ENCODE results near the gene SOX6.
A peak's percentile ranks its signal among the peaks of the same experiment; 100 is the strongest.

Gene SOX6

GRCh38 chr11:16180868-16181267, 175.5 kb downstream of the SOX6 start:
- Mint-ChIP-seq H3K27ac (no peak overlapping the region), H3K9me3 (no peaks in the 10 kb centered on the region), H3K27me3 (ENCODE audit: low read depth) (no peaks in the 10 kb centered on the region), H3K36me3 (ENCODE audit: low read depth) (peaks cover 2% of the 10 kb centered on the region), H3K4me1 (peaks cover 12% of the 10 kb centered on the region), H3K4me3 (no peak overlapping the region)
- no peak for TF ChIP-seq CTCF (IDR thresholded peaks at IDR 0.05; ENCODE audit: unreplicated experiment in 3 of 3)

GRCh38 chr11:16179676-16180075, 176.7 kb downstream of the SOX6 start:
- no peak overlapping the region for H3K27ac Mint-ChIP-seq
- H3K9me3 Mint-ChIP-seq = no peaks in the 10 kb centered on the region
- no peak overlapping the region for H3K4me3 Mint-ChIP-seq
- H3K36me3 Mint-ChIP-seq (ENCODE audit: low read depth) = peaks cover 4% of the 10 kb centered on the region
- TF ChIP-seq CTCF (IDR thresholded peaks at IDR 0.05; ENCODE audit: unreplicated experiment in 3 of 3) = no peak
- peaks cover 12% of the 10 kb centered on the region for H3K4me1 Mint-ChIP-seq
- H3K27me3 Mint-ChIP-seq (ENCODE audit: low read depth) = no peaks in the 10 kb centered on the region

DNA sequence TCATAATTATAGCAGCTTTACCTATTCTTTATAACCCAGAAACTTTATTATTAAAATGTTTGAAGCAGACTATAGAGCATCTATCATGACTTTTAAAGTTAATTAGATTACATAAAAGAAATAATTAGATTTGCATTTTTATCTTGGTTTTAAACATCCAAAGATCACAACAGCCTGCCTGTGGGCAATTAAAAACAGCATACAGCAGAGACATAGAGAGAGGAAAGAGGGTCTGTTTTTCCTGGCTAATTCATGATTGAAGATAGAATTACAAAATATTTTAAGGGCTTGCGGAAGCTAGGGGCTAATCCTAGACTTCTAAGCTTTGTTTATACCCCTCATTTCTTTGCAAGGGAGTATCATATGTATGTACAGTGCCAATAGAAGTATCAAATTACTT, 178.1 kb downstream of the SOX6 start:
- Mint-ChIP-seq H3K4me1 (peaks cover 12% of the 10 kb centered on the region), H3K4me3 (no peak overlapping the region), H3K9me3 (no peaks in the 10 kb centered on the region), H3K27me3 (ENCODE audit: low read depth) (no peaks in the 10 kb centered on the region), H3K27ac (no peak overlapping the region), H3K36me3 (ENCODE audit: low read depth) (peaks cover 4% of the 10 kb centered on the region)
- no peak for TF ChIP-seq CTCF (IDR thresholded peaks at IDR 0.05; ENCODE audit: unreplicated experiment in 3 of 3)

GRCh38 chr11:16177688-16178087, 178.7 kb downstream of the SOX6 start:
- H3K27ac Mint-ChIP-seq = no peak overlapping the region
- no peaks in the 10 kb centered on the region for H3K27me3 Mint-ChIP-seq (ENCODE audit: low read depth)
- peaks cover 4% of the 10 kb centered on the region for H3K36me3 Mint-ChIP-seq (ENCODE audit: low read depth)
- no peaks in the 10 kb centered on the region for H3K9me3 Mint-ChIP-seq
- no peak overlapping the region for H3K4me3 Mint-ChIP-seq
- peaks cover 12% of the 10 kb centered on the region for H3K4me1 Mint-ChIP-seq
- no peak for TF ChIP-seq CTCF (IDR thresholded peaks at IDR 0.05; ENCODE audit: unreplicated experiment in 3 of 3)

GRCh38 chr11:16173798-16174197, 182.5 kb downstream of the SOX6 start:
- no peaks in the 10 kb centered on the region for H3K27me3 Mint-ChIP-seq (ENCODE audit: low read depth)
- peak overlapping the region in 1 of 3 experiments; percentile 23 for H3K27ac Mint-ChIP-seq
- H3K4me3 Mint-ChIP-seq = no peak overlapping the region
- H3K9me3 Mint-ChIP-seq = no peaks in the 10 kb centered on the region
- no peak for TF ChIP-seq CTCF (IDR thresholded peaks at IDR 0.05; ENCODE audit: unreplicated experiment in 3 of 3)
- H3K4me1 Mint-ChIP-seq = peaks cover 31% of the 10 kb centered on the region
- peaks cover 4% of the 10 kb centered on the region for H3K36me3 Mint-ChIP-seq (ENCODE audit: low read depth)

GRCh38 chr11:16171882-16172281, 184.5 kb downstream of the SOX6 start:
- Mint-ChIP-seq H3K36me3 (ENCODE audit: low read depth) (peaks cover 4% of the 10 kb centered on the region), H3K4me1 (peaks cover 20% of the 10 kb centered on the region), H3K4me3 (no peak overlapping the region), H3K27me3 (ENCODE audit: low read depth) (no peaks in the 10 kb centered on the region), H3K27ac (peak overlapping the region in 1 of 3 experiments; percentile 13), H3K9me3 (no peaks in the 10 kb centered on the region)
- no peak for TF ChIP-seq CTCF (IDR thresholded peaks at IDR 0.05; ENCODE audit: unreplicated experiment in 3 of 3)
